Measurements from ENCODE around the gene RDH13.

The RDH13 gene

GRCh38 chr19:55048446-55048845 lies 14.5 kb downstream of the RDH13 start:
- H3K9ac ChIP-seq: no peak overlapping the region
- H2AFZ ChIP-seq (ENCODE audit: low read depth): no peak overlapping the region
- no peak for TF ChIP-seq CTCF (conservative IDR thresholded peaks at IDR 0.05; ENCODE audit: low read depth, low read length)
- H4K20me1 ChIP-seq (ENCODE audit: insufficient read depth): no peaks in the 10 kb centered on the region
- peaks cover 2% of the 10 kb centered on the region; the same call in 1 of the 2 replicates for H3K27me3 ChIP-seq (ENCODE audit: insufficient read depth, low read depth)
- no peak overlapping the region for H3K4me3 ChIP-seq (IDR thresholded peaks at IDR 0.05; ENCODE audit: insufficient read depth, low read depth, low read length)
- no peak overlapping the region for H3K4me2 ChIP-seq
- no peaks in the 10 kb centered on the region for H3K79me2 ChIP-seq (ENCODE audit: insufficient read depth, low read depth)
- H3K4me1 ChIP-seq (ENCODE audit: low read depth, poor library complexity, severe bottlenecking): no peaks in the 10 kb centered on the region
- no peaks in the 10 kb centered on the region for H3K36me3 ChIP-seq (ENCODE audit: insufficient read depth)
- no peak overlapping the region for H3K27ac ChIP-seq

GRCh38 chr19:55047951-55048350 lies 15.0 kb downstream of the RDH13 start:
- no peaks in the 10 kb centered on the region for H4K20me1 ChIP-seq (ENCODE audit: insufficient read depth)
- H3K79me2 ChIP-seq (ENCODE audit: insufficient read depth, low read depth): no peaks in the 10 kb centered on the region
- H3K4me2 ChIP-seq: no peak overlapping the region
- H3K36me3 ChIP-seq (ENCODE audit: insufficient read depth): no peaks in the 10 kb centered on the region
- H3K27me3 ChIP-seq (ENCODE audit: insufficient read depth, low read depth): peaks cover 2% of the 10 kb centered on the region; the same call in 1 of the 2 replicates
- H3K4me3 ChIP-seq (IDR thresholded peaks at IDR 0.05; ENCODE audit: insufficient read depth, low read depth, low read length): no peak overlapping the region
- no peak overlapping the region for H3K9ac ChIP-seq
- no peak overlapping the region for H3K27ac ChIP-seq
- no peak overlapping the region for H2AFZ ChIP-seq (ENCODE audit: low read depth)
- TF ChIP-seq CTCF (conservative IDR thresholded peaks at IDR 0.05; ENCODE audit: low read depth, low read length): no peak
- H3K4me1 ChIP-seq (ENCODE audit: low read depth, poor library complexity, severe bottlenecking): no peaks in the 10 kb centered on the region

GRCh38 chr19:55046975-55047622 lies 15.8 kb downstream of the RDH13 start:
- Histone ChIP-seq H3K27ac (no peak overlapping the region), H4K20me1 (ENCODE audit: insufficient read depth) (no peaks in the 10 kb centered on the region), H3K4me3 (IDR thresholded peaks at IDR 0.05; ENCODE audit: insufficient read depth, low read depth, low read length) (no peak overlapping the region), H3K4me1 (ENCODE audit: low read depth, poor library complexity, severe bottlenecking) (no peaks in the 10 kb centered on the region), H3K27me3 (ENCODE audit: insufficient read depth, low read depth) (0 out of 2 replicates have a peak, but pooled peaks cover 2% of the 10 kb centered on the region), H3K79me2 (ENCODE audit: insufficient read depth, low read depth) (no peaks in the 10 kb centered on the region), H2AFZ (ENCODE audit: low read depth) (no peak overlapping the region), H3K9ac (no peak overlapping the region), H3K4me2 (no peak overlapping the region), H3K36me3 (ENCODE audit: insufficient read depth) (no peaks in the 10 kb centered on the region)
- TF ChIP-seq CTCF (conservative IDR thresholded peaks at IDR 0.05; ENCODE audit: low read depth, low read length): no peak

GRCh38 chr19:55044771-55045716 lies 17.9 kb downstream of the RDH13 start:
- Histone ChIP-seq H2AFZ (ENCODE audit: low read depth) (no peak overlapping the region), H4K20me1 (ENCODE audit: insufficient read depth) (no peaks in the 10 kb centered on the region), H3K27me3 (ENCODE audit: insufficient read depth, low read depth) (no peaks in the 10 kb centered on the region), H3K4me2 (no peak overlapping the region), H3K27ac (no peak overlapping the region), H3K79me2 (ENCODE audit: insufficient read depth, low read depth) (no peaks in the 10 kb centered on the region), H3K9ac (no peak overlapping the region), H3K4me3 (IDR thresholded peaks at IDR 0.05; ENCODE audit: insufficient read depth, low read depth, low read length) (no peak overlapping the region), H3K4me1 (ENCODE audit: low read depth, poor library complexity, severe bottlenecking) (no peaks in the 10 kb centered on the region), H3K36me3 (ENCODE audit: insufficient read depth) (no peaks in the 10 kb centered on the region)
- no peak for TF ChIP-seq CTCF (conservative IDR thresholded peaks at IDR 0.05; ENCODE audit: low read depth, low read length)

Measured in KMS-11 (cell line).